Keratinocyte (primary cell): ENCODE measurements around the gene CLTB. TPM values are rescaled to one million over a fixed set of nuclear protein-coding genes. Genes with fewer than 3 reads are reported as not detected.

Experiments
- DNase-seq: peaks from one replicate; pipeline ENCODE4 v3.0.0-alpha.2; 2011; ENCODE audit warnings: low read depth, missing footprints, low spot score
- FAIRE-seq: peaks from 2 replicates; lab custom pipeline; 2011; peaks lifted over from hg19 to GRCh38; lab: Jason Lieb, UNC
- H2AFZ ChIP-seq: 2 replicates; pipeline ENCODE4 v1.6.0; 2012; ENCODE audit warnings: low read length, control low read depth, inconsistent platforms; ENCODE audit not compliant: control insufficient read depth
- H3K27ac ChIP-seq: 2 replicates; pipeline ENCODE4 v1.5.1; 2011; ENCODE audit warnings: low read length; ENCODE audit not compliant: control insufficient read depth, insufficient read depth
- H3K27me3 ChIP-seq: 3 replicates; pipeline ENCODE4 v1.6.0; 2011; ENCODE audit warnings: low read length; ENCODE audit not compliant: control insufficient read depth, insufficient read depth; ENCODE audit errors: extremely low read depth
- H3K36me3 ChIP-seq, 2 experiments: 2 replicates in 1 of 2; 3 replicates in 1 of 2; pipeline ENCODE4 v1.5.1; 2011; ENCODE audit warnings: low read length in 2 of 2, mild to moderate bottlenecking in 1 of 2; ENCODE audit not compliant: control insufficient read depth in 2 of 2, insufficient read depth in 2 of 2; ENCODE audit errors: extremely low read depth in 1 of 2
- H3K4me1 ChIP-seq: 3 replicates; pipeline ENCODE4 v1.5.1; 2011; ENCODE audit warnings: low read length; ENCODE audit not compliant: control insufficient read depth, insufficient read depth; ENCODE audit errors: extremely low read depth
- H3K4me2 ChIP-seq: 3 replicates; pipeline ENCODE4 v1.6.0; 2011; ENCODE audit warnings: low read depth, low read length; ENCODE audit not compliant: control insufficient read depth, insufficient read depth; ENCODE audit errors: extremely low read depth
- H3K4me3 ChIP-seq, 3 experiments: fragments of 200-600 bp in 1 of 3; sonication (generic) in 1 of 3; 2 replicates in 2 of 3; 3 replicates in 1 of 3; pipeline ENCODE4 v1.5.1; 2011 to 2016; ENCODE audit warnings: low read length in 3 of 3, mild to moderate bottlenecking in 3 of 3, control low read depth in 2 of 3, inconsistent platforms in 1 of 3, low read depth in 1 of 3, mixed read lengths in 1 of 3, mixed run types in 1 of 3, moderate library complexity in 1 of 3; ENCODE audit not compliant: control insufficient read depth in 2 of 3, insufficient read depth in 2 of 3; ENCODE audit errors: extremely low read depth in 1 of 3
- H3K79me2 ChIP-seq: 2 replicates; pipeline ENCODE4 v1.6.0; 2012; ENCODE audit warnings: low read length; ENCODE audit not compliant: control insufficient read depth, insufficient read depth
- H3K9ac ChIP-seq: 3 replicates; pipeline ENCODE4 v1.6.0; 2011; ENCODE audit warnings: low read length; ENCODE audit not compliant: control insufficient read depth, insufficient read depth; ENCODE audit errors: extremely low read depth
- H3K9me1 ChIP-seq: 3 replicates; pipeline ENCODE4 v1.6.0; 2011; ENCODE audit warnings: low read length; ENCODE audit not compliant: control insufficient read depth, insufficient read depth; ENCODE audit errors: extremely low read depth
- H3K9me3 ChIP-seq: 2 replicates; pipeline ENCODE4 v1.5.1; 2012; ENCODE audit warnings: low read depth, low read length; ENCODE audit not compliant: control insufficient read depth
- H4K20me1 ChIP-seq: 3 replicates; pipeline ENCODE4 v1.6.0; 2011; ENCODE audit warnings: low read length; ENCODE audit not compliant: control insufficient read depth, insufficient read depth; ENCODE audit errors: extremely low read depth
- EZH2 ChIP-seq: IDR thresholded peaks from one replicate; pipeline ENCODE4 v1.6.1; 2012; ENCODE audit warnings: inconsistent platforms, mild to moderate bottlenecking, low read length, moderate library complexity
- dilution Hi-C: fragments of 300-500 bp; cut with MboI; formaldehyde crosslinking; loops from one replicate; pipeline ENCODE4 v1.7.0; 2020; ENCODE audit warnings: low sequenced_read_pairs; ENCODE audit not compliant: extremely low pct_ligation_motif_present
- polyA plus RNA-seq, 5 experiments: library from polyadenylated mRNA; depleted of rRNA in 3 of 5; stranded (reverse) in 3 of 5; stranded (forward) in 1 of 5; unstranded in 1 of 5; fragments of >200 nt; gene quantifications; 1 replicate in 1 of 5; 2 replicates in 3 of 5; 3 replicates in 1 of 5; pipeline versions ENCODE4 v1.2.1 to v1.2.3, GENCODE V29; 2011 to 2012; ENCODE audit warnings: missing spikeins in 2 of 5, low read depth in 1 of 5, low replicate concordance in 1 of 5
- TF ChIP-seq, protein P1 (sequence below), 3 experiments: IDR thresholded peaks in 1 of 3; conservative IDR thresholded peaks in 1 of 3; optimal IDR thresholded peaks in 1 of 3; 2 replicates in 2 of 3; 3 replicates in 1 of 3; pipeline versions ENCODE3 to v1.5.1; 2011; ENCODE audit warnings: low read length in 3 of 3, mild to moderate bottlenecking in 3 of 3, moderate library complexity in 2 of 3, control low read depth in 1 of 3, inconsistent platforms in 1 of 3; ENCODE audit not compliant: insufficient read depth in 2 of 3; ENCODE audit errors: extremely low read depth in 1 of 3

The CLTB gene
- polyA plus RNA-seq, 1 donor (not counting 4 experiments of a cell fraction or from before 2014, with no cell fraction given): 326 TPM

DNA sequence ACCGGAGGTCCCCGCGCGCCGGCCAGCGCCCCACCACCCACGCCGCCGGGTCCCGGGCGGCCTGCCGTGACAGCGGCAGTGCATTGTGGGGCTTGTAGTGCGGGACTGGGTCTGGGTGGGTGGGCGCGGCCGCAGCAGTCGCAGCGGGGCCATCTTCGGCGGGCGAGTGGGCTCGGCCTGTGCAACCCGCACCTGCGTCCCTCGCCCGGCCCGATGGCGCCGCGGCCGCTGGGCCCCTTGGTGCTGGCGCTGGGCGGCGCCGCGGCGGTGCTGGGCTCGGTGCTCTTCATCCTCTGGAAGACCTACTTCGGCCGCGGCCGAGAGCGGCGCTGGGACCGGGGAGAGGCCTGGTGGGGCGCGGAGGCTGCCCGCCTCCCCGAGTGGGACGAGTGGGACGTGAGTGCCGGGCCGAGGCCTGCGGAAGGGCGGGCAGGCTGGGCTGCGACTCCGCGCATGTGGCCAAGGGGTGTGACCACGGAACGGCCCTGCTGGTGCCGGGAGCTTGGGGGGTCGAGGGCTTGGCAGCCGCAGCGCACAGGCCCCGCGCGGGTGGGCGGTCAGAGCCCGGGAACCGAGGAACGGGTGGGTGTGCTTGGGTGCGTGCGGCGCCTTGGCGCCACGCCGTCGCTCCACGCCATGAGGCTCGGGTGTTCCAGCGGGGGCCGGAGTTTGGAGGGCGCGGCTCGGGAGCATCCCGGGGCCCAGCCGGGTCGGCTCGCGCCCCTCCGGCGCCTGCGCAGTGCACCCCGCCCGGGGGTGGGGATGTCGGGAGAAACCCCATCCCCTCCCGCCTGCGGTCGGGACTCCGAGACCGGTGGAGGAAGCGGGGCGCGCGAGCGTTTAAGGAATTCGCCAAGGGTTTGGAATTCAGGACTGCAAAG, 50.7 kb downstream of the CLTB start, which contains the start of gene ARL10:
ARL10 (plus strand) TSS at position 137 of the 881 bp plus-strand sequence; CDS start at position 214, 77 bp downstream.
- TF ChIP-seq EZH2: no peak
- TF ChIP-seq, protein P1, sequence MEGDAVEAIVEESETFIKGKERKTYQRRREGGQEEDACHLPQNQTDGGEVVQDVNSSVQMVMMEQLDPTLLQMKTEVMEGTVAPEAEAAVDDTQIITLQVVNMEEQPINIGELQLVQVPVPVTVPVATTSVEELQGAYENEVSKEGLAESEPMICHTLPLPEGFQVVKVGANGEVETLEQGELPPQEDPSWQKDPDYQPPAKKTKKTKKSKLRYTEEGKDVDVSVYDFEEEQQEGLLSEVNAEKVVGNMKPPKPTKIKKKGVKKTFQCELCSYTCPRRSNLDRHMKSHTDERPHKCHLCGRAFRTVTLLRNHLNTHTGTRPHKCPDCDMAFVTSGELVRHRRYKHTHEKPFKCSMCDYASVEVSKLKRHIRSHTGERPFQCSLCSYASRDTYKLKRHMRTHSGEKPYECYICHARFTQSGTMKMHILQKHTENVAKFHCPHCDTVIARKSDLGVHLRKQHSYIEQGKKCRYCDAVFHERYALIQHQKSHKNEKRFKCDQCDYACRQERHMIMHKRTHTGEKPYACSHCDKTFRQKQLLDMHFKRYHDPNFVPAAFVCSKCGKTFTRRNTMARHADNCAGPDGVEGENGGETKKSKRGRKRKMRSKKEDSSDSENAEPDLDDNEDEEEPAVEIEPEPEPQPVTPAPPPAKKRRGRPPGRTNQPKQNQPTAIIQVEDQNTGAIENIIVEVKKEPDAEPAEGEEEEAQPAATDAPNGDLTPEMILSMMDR (optimal IDR thresholded peaks at IDR 0.05 in 1 of 3, IDR thresholded peaks at IDR 0.05 in 1 of 3, conservative IDR thresholded peaks at IDR 0.05 in 1 of 3; ENCODE audit: extremely low read depth in 1 of 3, insufficient read depth in 2 of 3, low read length in 3 of 3): no peak
- peak within 1 kb of the TSS; percentile 85 for H3K4me2 ChIP-seq
- peak within 1 kb of the TSS; percentile 90 for H2AFZ ChIP-seq
- peak within 1 kb of the TSS; percentile 42 to 69 (median 63) for H3K4me3 ChIP-seq
- peaks cover 10% of the 10 kb centered on the region for H3K79me2 ChIP-seq
- no peaks in the 10 kb centered on the region for H3K9me3 ChIP-seq
- H3K4me1 ChIP-seq: peaks cover 8% of the 10 kb centered on the region
- peak within 1 kb of the TSS; percentile 71 for H3K9ac ChIP-seq
- dilution Hi-C loops: no loop called here
- H3K9me1 ChIP-seq: no peaks in the 10 kb centered on the region
- DNase-seq: no peak
- no peaks in the 10 kb centered on the region for H3K27me3 ChIP-seq
- no peak within 1 kb of the TSS for H3K27ac ChIP-seq
- H3K36me3 ChIP-seq: no peaks in the 10 kb centered on the region
- H4K20me1 ChIP-seq: no peaks in the 10 kb centered on the region
- FAIRE-seq: no peak

DNA sequence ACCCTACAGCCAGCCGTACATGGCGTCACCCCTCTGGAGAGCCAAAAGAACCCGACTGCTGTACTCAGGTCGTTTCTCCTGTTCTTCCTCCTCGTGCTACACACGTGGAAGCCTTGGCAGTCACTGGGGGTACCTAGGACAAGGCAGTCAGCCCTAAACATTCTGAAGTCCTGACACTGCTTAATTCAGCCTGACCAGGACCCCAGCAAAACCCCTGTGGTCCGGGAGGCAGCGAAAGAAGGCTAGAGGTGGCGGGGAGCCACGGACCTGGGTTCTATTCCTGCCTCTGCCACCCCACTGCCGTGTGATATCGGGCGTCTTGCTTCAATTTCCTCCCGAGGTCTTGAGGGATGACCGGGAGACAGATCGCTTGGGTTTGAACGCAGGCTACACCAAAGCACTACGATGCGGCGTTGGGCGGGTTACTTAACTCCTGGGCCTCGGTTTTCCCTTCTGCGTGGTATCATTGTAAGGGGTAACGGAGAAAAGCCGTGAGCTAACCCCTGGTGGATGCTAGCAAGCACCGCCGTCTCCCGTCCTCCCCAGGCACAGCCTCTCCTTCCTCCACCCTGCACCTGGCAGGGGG, 51.5 kb downstream of the CLTB start:
- DNase-seq (no peak), FAIRE-seq (no peak)
- H2AFZ ChIP-seq: peak overlapping the region; percentile 90
- H3K4me3 ChIP-seq: peak overlapping the region; percentile 42 to 63 (median 57)
- H3K9me3 ChIP-seq: no peaks in the 10 kb centered on the region
- peak overlapping the region; percentile 85 for H3K4me2 ChIP-seq
- no peaks in the 10 kb centered on the region for H4K20me1 ChIP-seq
- dilution Hi-C loops: no loop called here
- peaks cover 8% of the 10 kb centered on the region for H3K4me1 ChIP-seq
- H3K79me2 ChIP-seq: peaks cover 15% of the 10 kb centered on the region
- no peaks in the 10 kb centered on the region for H3K27me3 ChIP-seq
- H3K36me3 ChIP-seq: no peaks in the 10 kb centered on the region
- peak overlapping the region; percentile 71 for H3K9ac ChIP-seq
- TF ChIP-seq, protein P1 (optimal IDR thresholded peaks at IDR 0.05 in 1 of 3, IDR thresholded peaks at IDR 0.05 in 1 of 3, conservative IDR thresholded peaks at IDR 0.05 in 1 of 3; ENCODE audit: extremely low read depth in 1 of 3, insufficient read depth in 2 of 3, low read length in 3 of 3): no peak
- TF ChIP-seq EZH2: no peak
- H3K9me1 ChIP-seq: no peaks in the 10 kb centered on the region
- no peak overlapping the region for H3K27ac ChIP-seq
